ENCODE data around the gene WNK1.
"Not testable (repeated sequence)": the region's sequence is repeated elsewhere in the genome, so short reads cannot be mapped to it uniquely, and the experiment has no call there.

Gene WNK1

GRCh38 chr12:907413-908185 is 155.2 kb downstream of the WNK1 start:
- no peak for DNase-seq (ENCODE audit: low read depth in 4 of 4, low spot score in 1 of 4)

GRCh38 chr12:909861-910260 is 157.5 kb downstream of the WNK1 start:
- no peak for DNase-seq (ENCODE audit: low read depth in 4 of 4, low spot score in 1 of 4)

- DNase-seq (ENCODE audit: low read depth in 4 of 4, low spot score in 1 of 4) = no peak
These were observed 158.0 kb downstream of the WNK1 start for GRCh38 chr12:910416-910815.

- no peak for DNase-seq (ENCODE audit: low read depth in 4 of 4, low spot score in 1 of 4)
These were observed 158.9 kb downstream of the WNK1 start for GRCh38 chr12:911191-911826.

GRCh38 chr12:912466-913235 is 160.3 kb downstream of the WNK1 start:
- no peak for DNase-seq (ENCODE audit: low read depth in 4 of 4, low spot score in 1 of 4)

- DNase-seq (ENCODE audit: low read depth in 4 of 4, low spot score in 1 of 4) = no peak
These were observed 161.7 kb downstream of the WNK1 start for GRCh38 chr12:913919-914698.

GRCh38 chr12:915090-915489 is 162.7 kb downstream of the WNK1 start:
- no peak for DNase-seq (ENCODE audit: low read depth in 4 of 4, low spot score in 1 of 4)

- DNase-seq (ENCODE audit: low read depth in 4 of 4, low spot score in 1 of 4) = no peak
These were observed 163.9 kb downstream of the WNK1 start for GRCh38 chr12:916240-916639.

- no peak for DNase-seq (ENCODE audit: low read depth in 4 of 4, low spot score in 1 of 4)
These were observed 164.5 kb downstream of the WNK1 start for GRCh38 chr12:916712-917445.

- DNase-seq (ENCODE audit: low read depth in 4 of 4, low spot score in 1 of 4) = no peak
These were observed 168.3 kb downstream of the WNK1 start for GRCh38 chr12:920676-921075.

GRCh38 chr12:922285-922684 is 169.9 kb downstream of the WNK1 start:
- DNase-seq (ENCODE audit: low read depth in 4 of 4, low spot score in 1 of 4) = no peak

GRCh38 chr12:926641-927040 is 174.3 kb downstream of the WNK1 start:
- DNase-seq (ENCODE audit: low read depth in 4 of 4, low spot score in 1 of 4) = no peak

- DNase-seq (ENCODE audit: low read depth in 4 of 4, low spot score in 1 of 4) = no peak
These were observed 178.7 kb downstream of the WNK1 start for GRCh38 chr12:931060-931459.

GRCh38 chr12:931591-931990 is 179.2 kb downstream of the WNK1 start:
- DNase-seq (ENCODE audit: low read depth in 4 of 4, low spot score in 1 of 4) = no peak

- not testable (repeated sequence) for DNase-seq (ENCODE audit: low read depth in 4 of 4, low spot score in 1 of 4)
These were observed 183.5 kb downstream of the WNK1 start for GRCh38 chr12:935891-936290.

- DNase-seq (ENCODE audit: low read depth in 4 of 4, low spot score in 1 of 4) = no peak
These were observed 184.3 kb downstream of the WNK1 start for GRCh38 chr12:936377-937345.

GRCh38 chr12:938810-939209 is 186.4 kb downstream of the WNK1 start:
- DNase-seq (ENCODE audit: low read depth in 4 of 4, low spot score in 1 of 4) = no peak

GRCh38 chr12:943051-943450 is 190.7 kb downstream of the WNK1 start:
- DNase-seq (ENCODE audit: low read depth in 4 of 4, low spot score in 1 of 4) = no peak

- no peak for DNase-seq (ENCODE audit: low read depth in 4 of 4, low spot score in 1 of 4)
These were observed 191.8 kb downstream of the WNK1 start for GRCh38 chr12:944211-944610.

Measured in stimulated activated CD4-positive, alpha-beta T cell treated with anti-CD3 and anti-CD28 coated beads, Interleukin-1b, Interleukin-23, amount 100 ng/mL, for 24 hours (primary cell).